ENCODE measurements around the gene PYM1. TPM values are rescaled to one million over a fixed set of nuclear protein-coding genes. Genes with fewer than 3 reads are reported as not detected.

The PYM1 gene
- 10 to 100 TPM; 63.7 to 71.0 TPM for polyA plus RNA-seq

GRCh38 chr12:55927588-55928502 is at the start of gene PYM1:
PYM1 (minus strand) TSS chr12:55927894; CDS start chr12:55927761, 133 bp downstream.
- H3K27ac ChIP-seq (ENCODE audit: low read depth in 2 of 2, low read length in 1 of 2) = peak within 1 kb of the TSS; percentile 95 to 98
- H3K4me1 ChIP-seq (ENCODE audit: control insufficient read depth in 2 of 2, insufficient read depth in 2 of 2, low read length in 1 of 2) = peaks cover 0 to 4% of the 10 kb centered on the region in 2 donors
- WGBS, 2 donors = 4% methylated on average over 49 of the region's 49 CpGs
- peak within 1 kb of the TSS; percentile 81 to 86 for H3K4me3 ChIP-seq (ENCODE audit: low read depth in 1 of 2, low read length in 2 of 2)
- H3K36me3 ChIP-seq (ENCODE audit: control insufficient read depth in 2 of 2, insufficient read depth in 2 of 2, low read length in 1 of 2) = no peaks in the 10 kb centered on the region
- no peaks in the 10 kb centered on the region for H3K9me3 ChIP-seq (ENCODE audit: control insufficient read depth in 2 of 2, insufficient read depth in 1 of 2, low read depth in 1 of 2, low read length in 1 of 2)
- H3K27me3 ChIP-seq (ENCODE audit: control insufficient read depth in 1 of 2, insufficient read depth in 2 of 2, low read length in 2 of 2) = no peaks in the 10 kb centered on the region

- Histone ChIP-seq H3K4me3 (ENCODE audit: low read depth in 1 of 2, low read length in 2 of 2) (peak overlapping the region; percentile 99), H3K4me1 (ENCODE audit: control insufficient read depth in 2 of 2, insufficient read depth in 2 of 2, low read length in 1 of 2) (no peaks in the 10 kb centered on the region), H3K27ac (ENCODE audit: low read depth in 2 of 2, low read length in 1 of 2) (peak overlapping the region; percentile 95 to 98), H3K9me3 (ENCODE audit: control insufficient read depth in 2 of 2, insufficient read depth in 1 of 2, low read depth in 1 of 2, low read length in 1 of 2) (no peaks in the 10 kb centered on the region), H3K36me3 (ENCODE audit: control insufficient read depth in 2 of 2, insufficient read depth in 2 of 2, low read length in 1 of 2) (no peaks in the 10 kb centered on the region), H3K27me3 (ENCODE audit: control insufficient read depth in 1 of 2, insufficient read depth in 2 of 2, low read length in 2 of 2) (no peaks in the 10 kb centered on the region)
- WGBS, 2 donors = 0% methylated on average over 15 of the region's 15 CpGs
Observed at GRCh38 chr12:55974308-55974730, 46.6 kb upstream of the PYM1 start.

GRCh38 chr12:55973599-55974307 is 46.1 kb upstream of the PYM1 start, which contains the start of gene RAB5B:
RAB5B (plus strand) TSS chr12:55974078; CDS start chr12:55986961, 12,883 bp downstream.
- Histone ChIP-seq H3K4me1 (ENCODE audit: control insufficient read depth in 2 of 2, insufficient read depth in 2 of 2, low read length in 1 of 2) (no peaks in the 10 kb centered on the region), H3K36me3 (ENCODE audit: control insufficient read depth in 2 of 2, insufficient read depth in 2 of 2, low read length in 1 of 2) (no peaks in the 10 kb centered on the region), H3K9me3 (ENCODE audit: control insufficient read depth in 2 of 2, insufficient read depth in 1 of 2, low read depth in 1 of 2, low read length in 1 of 2) (no peaks in the 10 kb centered on the region), H3K4me3 (ENCODE audit: low read depth in 1 of 2, low read length in 2 of 2) (peak within 1 kb of the TSS; percentile 99), H3K27ac (ENCODE audit: low read depth in 2 of 2, low read length in 1 of 2) (peak within 1 kb of the TSS; percentile 95 to 98), H3K27me3 (ENCODE audit: control insufficient read depth in 1 of 2, insufficient read depth in 2 of 2, low read length in 2 of 2) (no peaks in the 10 kb centered on the region)
- WGBS, 2 donors = 0% methylated on average over 39 of the region's 39 CpGs

GRCh38 chr12:55972911-55973598 is 45.4 kb upstream of the PYM1 start:
- no peaks in the 10 kb centered on the region for H3K4me1 ChIP-seq (ENCODE audit: control insufficient read depth in 2 of 2, insufficient read depth in 2 of 2, low read length in 1 of 2)
- H3K27ac ChIP-seq (ENCODE audit: low read depth in 2 of 2, low read length in 1 of 2) = peak overlapping the region; percentile 94 to 96
- no peaks in the 10 kb centered on the region for H3K27me3 ChIP-seq (ENCODE audit: control insufficient read depth in 1 of 2, insufficient read depth in 2 of 2, low read length in 2 of 2)
- H3K9me3 ChIP-seq (ENCODE audit: control insufficient read depth in 2 of 2, insufficient read depth in 1 of 2, low read depth in 1 of 2, low read length in 1 of 2) = no peaks in the 10 kb centered on the region
- WGBS, 2 donors = 0% methylated on average over 18 of the region's 18 CpGs
- H3K4me3 ChIP-seq (ENCODE audit: low read depth in 1 of 2, low read length in 2 of 2) = peak overlapping the region; percentile 54 to 58
- no peaks in the 10 kb centered on the region for H3K36me3 ChIP-seq (ENCODE audit: control insufficient read depth in 2 of 2, insufficient read depth in 2 of 2, low read length in 1 of 2)

GRCh38 chr12:55972456-55972855 is 44.8 kb upstream of the PYM1 start:
- H3K36me3 ChIP-seq (ENCODE audit: control insufficient read depth in 2 of 2, insufficient read depth in 2 of 2, low read length in 1 of 2) = no peaks in the 10 kb centered on the region
- H3K4me3 ChIP-seq (ENCODE audit: low read depth in 1 of 2, low read length in 2 of 2) = peak overlapping the region; percentile 54 to 58
- no peaks in the 10 kb centered on the region for H3K9me3 ChIP-seq (ENCODE audit: control insufficient read depth in 2 of 2, insufficient read depth in 1 of 2, low read depth in 1 of 2, low read length in 1 of 2)
- peak overlapping the region; percentile 94 to 96 for H3K27ac ChIP-seq (ENCODE audit: low read depth in 2 of 2, low read length in 1 of 2)
- 24 to 43% methylated on average over 1 of the region's 1 CpG for WGBS, 2 donors
- peaks cover 0 to 2% of the 10 kb centered on the region in 2 donors for H3K4me1 ChIP-seq (ENCODE audit: control insufficient read depth in 2 of 2, insufficient read depth in 2 of 2, low read length in 1 of 2)
- H3K27me3 ChIP-seq (ENCODE audit: control insufficient read depth in 1 of 2, insufficient read depth in 2 of 2, low read length in 2 of 2) = no peaks in the 10 kb centered on the region

GRCh38 chr12:55972042-55972441 is 44.3 kb upstream of the PYM1 start:
- 41 to 56% methylated on average over 3 of the region's 3 CpGs for WGBS, 2 donors
- H3K9me3 ChIP-seq (ENCODE audit: control insufficient read depth in 2 of 2, insufficient read depth in 1 of 2, low read depth in 1 of 2, low read length in 1 of 2) = no peaks in the 10 kb centered on the region
- peaks cover 0 to 4% of the 10 kb centered on the region in 2 donors for H3K4me1 ChIP-seq (ENCODE audit: control insufficient read depth in 2 of 2, insufficient read depth in 2 of 2, low read length in 1 of 2)
- H3K27ac ChIP-seq (ENCODE audit: low read depth in 2 of 2, low read length in 1 of 2) = peak overlapping the region; percentile 40 to 57
- H3K4me3 ChIP-seq (ENCODE audit: low read depth in 1 of 2, low read length in 2 of 2) = no peak overlapping the region
- H3K27me3 ChIP-seq (ENCODE audit: control insufficient read depth in 1 of 2, insufficient read depth in 2 of 2, low read length in 2 of 2) = no peaks in the 10 kb centered on the region
- no peaks in the 10 kb centered on the region for H3K36me3 ChIP-seq (ENCODE audit: control insufficient read depth in 2 of 2, insufficient read depth in 2 of 2, low read length in 1 of 2)

- Histone ChIP-seq H3K27me3 (ENCODE audit: control insufficient read depth in 1 of 2, insufficient read depth in 2 of 2, low read length in 2 of 2) (no peaks in the 10 kb centered on the region), H3K4me1 (ENCODE audit: control insufficient read depth in 2 of 2, insufficient read depth in 2 of 2, low read length in 1 of 2) (peaks cover 0 to 4% of the 10 kb centered on the region in 2 donors), H3K9me3 (ENCODE audit: control insufficient read depth in 2 of 2, insufficient read depth in 1 of 2, low read depth in 1 of 2, low read length in 1 of 2) (no peaks in the 10 kb centered on the region), H3K36me3 (ENCODE audit: control insufficient read depth in 2 of 2, insufficient read depth in 2 of 2, low read length in 1 of 2) (no peaks in the 10 kb centered on the region), H3K27ac (ENCODE audit: low read depth in 2 of 2, low read length in 1 of 2) (no peak overlapping the region), H3K4me3 (ENCODE audit: low read depth in 1 of 2, low read length in 2 of 2) (no peak overlapping the region)
- WGBS, 2 donors = 85 to 89% methylated on average over 7 of the region's 7 CpGs
Observed at GRCh38 chr12:55970775-55971174, 43.1 kb upstream of the PYM1 start.

- Histone ChIP-seq H3K4me3 (ENCODE audit: low read depth in 1 of 2, low read length in 2 of 2) (no peak overlapping the region), H3K9me3 (ENCODE audit: control insufficient read depth in 2 of 2, insufficient read depth in 1 of 2, low read depth in 1 of 2, low read length in 1 of 2) (no peaks in the 10 kb centered on the region), H3K27ac (ENCODE audit: low read depth in 2 of 2, low read length in 1 of 2) (no peak overlapping the region), H3K36me3 (ENCODE audit: control insufficient read depth in 2 of 2, insufficient read depth in 2 of 2, low read length in 1 of 2) (no peaks in the 10 kb centered on the region), H3K27me3 (ENCODE audit: control insufficient read depth in 1 of 2, insufficient read depth in 2 of 2, low read length in 2 of 2) (no peaks in the 10 kb centered on the region), H3K4me1 (ENCODE audit: control insufficient read depth in 2 of 2, insufficient read depth in 2 of 2, low read length in 1 of 2) (peaks cover 0 to 4% of the 10 kb centered on the region in 2 donors)
- WGBS, 2 donors = 93 to 94% methylated on average over 4 of the region's 4 CpGs
Observed at GRCh38 chr12:55969356-55969755, 41.7 kb upstream of the PYM1 start.

All from esophagus (tissue), 2 donors.